D721Med (cell line): ENCODE data around the gene NXPH2.
"Not testable (repeated sequence)": the region's sequence is repeated elsewhere in the genome, so short reads cannot be mapped to it uniquely, and the experiment has no call there.

Source experiments
- DNase-seq: peaks from one replicate; pipeline ENCODE4 v3.0.0; 2011; ENCODE audit warnings: low spot score; ENCODE audit not compliant: insufficient read length
- FAIRE-seq: peaks from 2 replicates; lab custom pipeline; 2011; peaks lifted over from hg19 to GRCh38; lab: Jason Lieb, UNC
- TF ChIP-seq, protein P1 (sequence below): IDR thresholded peaks from 2 replicates; pipeline ENCODE4 v1.5.1; 2012; ENCODE audit warnings: mild to moderate bottlenecking, control low read depth; ENCODE audit not compliant: insufficient read depth; ENCODE audit errors: missing control alignments

The NXPH2 gene

GRCh38 chr2:138762533-138762932 is 17.7 kb downstream of the NXPH2 start:
- FAIRE-seq = no peak
- no peak for DNase-seq
- TF ChIP-seq, protein P1, sequence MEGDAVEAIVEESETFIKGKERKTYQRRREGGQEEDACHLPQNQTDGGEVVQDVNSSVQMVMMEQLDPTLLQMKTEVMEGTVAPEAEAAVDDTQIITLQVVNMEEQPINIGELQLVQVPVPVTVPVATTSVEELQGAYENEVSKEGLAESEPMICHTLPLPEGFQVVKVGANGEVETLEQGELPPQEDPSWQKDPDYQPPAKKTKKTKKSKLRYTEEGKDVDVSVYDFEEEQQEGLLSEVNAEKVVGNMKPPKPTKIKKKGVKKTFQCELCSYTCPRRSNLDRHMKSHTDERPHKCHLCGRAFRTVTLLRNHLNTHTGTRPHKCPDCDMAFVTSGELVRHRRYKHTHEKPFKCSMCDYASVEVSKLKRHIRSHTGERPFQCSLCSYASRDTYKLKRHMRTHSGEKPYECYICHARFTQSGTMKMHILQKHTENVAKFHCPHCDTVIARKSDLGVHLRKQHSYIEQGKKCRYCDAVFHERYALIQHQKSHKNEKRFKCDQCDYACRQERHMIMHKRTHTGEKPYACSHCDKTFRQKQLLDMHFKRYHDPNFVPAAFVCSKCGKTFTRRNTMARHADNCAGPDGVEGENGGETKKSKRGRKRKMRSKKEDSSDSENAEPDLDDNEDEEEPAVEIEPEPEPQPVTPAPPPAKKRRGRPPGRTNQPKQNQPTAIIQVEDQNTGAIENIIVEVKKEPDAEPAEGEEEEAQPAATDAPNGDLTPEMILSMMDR = no peak

GRCh38 chr2:138760676-138761075 is 19.5 kb downstream of the NXPH2 start:
- TF ChIP-seq, protein P1 = no peak
- DNase-seq (no peak), FAIRE-seq (no peak)

GRCh38 chr2:138757384-138757783 is 22.8 kb downstream of the NXPH2 start:
- FAIRE-seq (no peak), DNase-seq (no peak)
- TF ChIP-seq, protein P1 = no peak

DNA sequence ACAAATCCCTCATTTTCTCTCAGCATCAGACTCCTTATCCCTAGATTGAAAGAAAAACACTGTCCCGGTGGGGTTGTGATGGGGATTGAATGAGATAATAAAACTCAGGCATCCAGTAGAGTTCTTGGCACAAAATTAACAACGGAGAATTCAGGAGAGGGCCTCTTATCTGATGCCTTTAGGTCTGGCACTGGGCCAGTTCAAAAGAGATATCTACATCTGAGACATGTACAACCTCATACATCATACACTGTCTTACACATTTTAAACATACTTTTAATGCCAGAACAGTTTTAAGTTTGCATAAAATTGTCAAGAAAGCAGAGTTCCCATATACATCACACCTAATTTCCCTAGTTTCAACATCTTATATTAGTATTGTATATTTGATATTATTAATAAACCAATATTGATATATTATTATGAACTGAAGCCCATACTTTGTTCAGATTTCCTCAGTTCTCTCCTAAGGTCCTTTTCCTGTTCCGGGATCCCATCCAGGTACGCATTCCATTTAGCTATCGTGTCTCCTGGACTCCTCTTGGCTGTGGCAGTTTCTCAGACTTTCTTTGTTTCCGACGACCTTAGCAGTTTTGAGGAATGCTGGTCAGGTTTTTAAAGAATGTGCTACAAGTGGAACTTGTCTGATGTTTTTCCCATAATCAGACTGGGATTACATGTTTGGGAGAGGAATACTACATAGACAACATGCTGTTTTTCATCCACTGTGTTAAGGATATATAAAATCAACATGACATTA is 27.8 kb downstream of the NXPH2 start:
- TF ChIP-seq, protein P1 = no peak
- FAIRE-seq = no peak
- DNase-seq = no peak

DNA sequence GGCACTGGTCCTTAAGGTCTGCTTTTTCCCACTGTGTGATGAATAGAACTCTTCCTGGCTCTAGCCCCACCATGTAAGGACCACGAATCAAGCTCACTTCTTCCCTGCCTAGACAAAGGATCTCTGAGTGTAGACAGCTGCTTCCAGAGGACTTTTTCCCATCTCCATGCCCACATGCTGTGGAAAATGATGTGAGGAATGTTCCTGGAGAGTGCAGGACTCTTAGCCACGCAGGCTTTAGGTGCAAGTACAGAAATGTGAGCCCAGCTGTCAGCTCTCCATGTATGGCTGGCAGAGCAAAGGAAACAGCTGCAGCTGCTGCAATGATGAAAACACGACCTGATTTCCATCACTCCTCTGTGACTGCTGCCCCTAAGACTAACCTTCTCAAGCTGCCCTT is 35.5 kb downstream of the NXPH2 start:
- no peak for DNase-seq
- no peak for FAIRE-seq
- TF ChIP-seq, protein P1 = no peak

DNA sequence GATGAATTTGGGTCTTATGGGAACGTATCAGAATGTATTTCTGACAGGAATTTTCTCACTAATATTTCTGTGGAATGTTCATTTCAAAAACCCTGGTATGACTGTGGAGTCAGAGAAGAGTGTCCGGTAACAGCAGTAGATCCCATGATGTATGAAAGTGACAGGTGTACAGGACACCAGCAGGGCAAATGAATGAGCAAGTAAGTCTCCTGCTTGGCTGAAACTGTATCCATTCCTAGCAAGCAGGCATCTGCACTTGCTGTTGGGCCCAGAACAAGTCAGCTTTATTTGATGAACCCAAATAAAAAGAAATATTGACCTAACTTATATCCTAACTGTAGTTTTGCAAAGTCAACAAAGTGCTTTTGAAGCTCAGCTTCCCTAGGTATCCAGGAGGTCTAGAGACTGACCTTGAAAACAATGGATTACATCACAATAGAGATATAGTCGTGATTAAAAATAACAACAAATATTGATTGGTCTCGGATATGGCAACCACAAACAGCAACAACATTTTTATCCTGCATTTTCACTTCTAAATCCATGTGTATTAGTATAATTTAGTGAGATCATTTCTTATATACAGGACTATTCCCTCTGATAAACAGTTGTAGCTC is 37.6 kb downstream of the NXPH2 start:
- DNase-seq (no peak), FAIRE-seq (no peak)
- TF ChIP-seq, protein P1 = no peak

DNA sequence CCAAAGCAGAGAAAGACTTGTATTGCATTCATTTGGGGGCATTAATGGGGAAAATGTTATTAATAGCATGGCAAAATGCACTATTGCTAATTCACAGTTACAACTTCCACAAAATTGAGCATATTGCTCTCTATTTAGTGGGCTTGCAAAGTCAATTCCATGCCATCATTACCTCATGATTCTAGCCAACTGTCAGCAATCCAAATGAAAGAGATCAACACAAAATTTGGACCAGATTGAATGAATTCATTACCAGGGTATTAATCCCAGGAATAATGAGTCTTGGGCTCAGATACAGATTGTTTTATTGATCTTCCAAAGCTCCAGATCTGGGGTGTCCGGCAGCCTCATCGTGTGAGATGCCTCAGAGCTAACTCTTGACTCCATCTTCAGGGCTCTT is 38.3 kb downstream of the NXPH2 start:
- FAIRE-seq (no peak), DNase-seq (no peak)
- TF ChIP-seq, protein P1 = no peak

GRCh38 chr2:138737009-138737554 is 43.1 kb downstream of the NXPH2 start:
- not testable (repeated sequence) for DNase-seq, FAIRE-seq
